ENCODE data around the gene HAUS1. TPM values are rescaled to one million over a fixed set of nuclear protein-coding genes. Genes with fewer than 3 reads are reported as not detected.
"Not testable (repeated sequence)": the region's sequence is repeated elsewhere in the genome, so short reads cannot be mapped to it uniquely, and the experiment has no call there.

Gene HAUS1
- total RNA-seq, 2 donors from 2014 or later, result 16.2 TPM

DNA sequence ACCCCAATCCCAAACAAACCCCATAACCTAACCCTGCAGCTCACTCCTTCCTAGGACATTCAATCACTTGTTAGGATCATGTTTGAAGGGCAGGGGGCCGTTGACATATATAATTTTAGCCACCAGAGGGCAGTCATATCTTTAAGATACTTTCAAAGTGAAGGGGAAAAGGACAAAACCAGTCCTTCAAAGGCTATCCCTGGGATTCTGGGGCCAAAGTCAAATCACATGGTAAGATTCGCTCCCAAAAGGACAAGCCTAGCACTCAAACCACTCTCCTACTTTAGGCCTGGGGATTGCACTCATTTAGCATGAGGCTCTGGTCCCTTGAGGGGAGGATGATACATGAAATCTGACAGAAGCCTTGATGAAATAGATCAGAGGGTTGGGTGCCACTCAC is 44.6 kb downstream of the HAUS1 start:
- DNase-seq (peak in 1 of 2 donors; percentile 24), ATAC-seq (peak; percentile 56)
- intact Hi-C loops (cut with DNase I, micrococcal nuclease), result loop anchor here in 1 of 2 donors (5.0 kb wide), 1 partner anchor 508 kb away; the partner anchor contains the start of gene LOXHD1

DNA sequence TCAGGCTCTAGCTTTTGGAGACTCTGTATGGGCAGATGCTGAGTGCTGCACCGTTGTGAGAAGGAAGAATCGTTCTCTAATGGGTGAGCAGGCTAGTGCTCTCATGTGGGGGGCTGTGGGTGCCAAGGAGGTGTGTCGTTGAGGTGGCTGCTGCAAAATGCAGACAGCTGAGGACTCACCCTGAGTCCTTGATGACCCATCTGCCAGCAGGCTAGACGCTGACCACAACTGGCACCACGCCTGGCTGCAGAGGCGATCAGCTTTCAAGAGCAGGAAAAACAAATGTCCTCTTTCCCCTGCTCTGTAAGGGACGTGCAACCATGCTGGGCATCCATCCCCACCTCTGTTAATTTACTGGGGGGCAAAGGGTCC is 48.2 kb downstream of the HAUS1 start:
- intact Hi-C loops (cut with DNase I, micrococcal nuclease), result no loop called here
- ATAC-seq (no peak), DNase-seq (no peak)

DNA sequence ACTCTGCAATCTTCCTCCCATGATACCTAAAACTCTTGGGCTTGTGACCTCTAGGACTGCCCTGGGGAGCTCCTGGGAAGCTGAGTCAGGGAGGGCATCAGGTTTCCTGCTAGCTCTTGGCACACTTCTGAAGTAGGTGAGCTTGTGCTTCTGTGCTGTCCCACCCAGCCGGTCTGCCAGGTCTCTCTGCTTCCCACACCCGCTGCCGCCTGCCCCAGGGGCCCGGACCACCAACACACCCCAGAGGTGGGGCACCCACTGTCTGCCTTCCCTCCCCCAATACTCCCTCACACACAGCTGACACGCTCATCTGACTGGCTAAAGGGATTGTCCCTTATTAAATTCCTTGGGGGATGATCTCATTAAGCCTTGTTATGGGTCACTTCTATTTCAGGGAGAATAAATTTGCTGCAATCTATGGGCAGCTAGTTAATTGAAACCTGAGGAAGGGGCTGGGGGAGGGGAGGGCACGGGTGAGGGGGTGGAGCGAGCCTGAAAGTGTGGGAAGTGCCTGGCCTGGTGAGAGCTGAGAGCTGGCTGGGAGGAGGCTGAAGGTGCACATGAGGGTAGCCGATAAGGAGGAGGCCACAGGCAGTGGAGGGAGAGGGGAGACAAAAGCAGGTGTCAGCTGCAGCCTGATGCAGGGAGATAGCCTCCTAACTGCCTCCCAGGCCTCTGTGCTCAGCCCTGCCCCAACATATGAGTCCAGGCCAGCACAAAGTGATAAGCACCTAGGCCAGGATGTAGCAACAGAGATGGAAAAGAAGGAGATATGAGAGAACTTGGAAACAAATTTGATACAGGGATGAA is 48.8 kb downstream of the HAUS1 start:
- intact Hi-C loops (cut with DNase I, micrococcal nuclease), result no loop called here
- DNase-seq (no peak), ATAC-seq (no peak)

DNA sequence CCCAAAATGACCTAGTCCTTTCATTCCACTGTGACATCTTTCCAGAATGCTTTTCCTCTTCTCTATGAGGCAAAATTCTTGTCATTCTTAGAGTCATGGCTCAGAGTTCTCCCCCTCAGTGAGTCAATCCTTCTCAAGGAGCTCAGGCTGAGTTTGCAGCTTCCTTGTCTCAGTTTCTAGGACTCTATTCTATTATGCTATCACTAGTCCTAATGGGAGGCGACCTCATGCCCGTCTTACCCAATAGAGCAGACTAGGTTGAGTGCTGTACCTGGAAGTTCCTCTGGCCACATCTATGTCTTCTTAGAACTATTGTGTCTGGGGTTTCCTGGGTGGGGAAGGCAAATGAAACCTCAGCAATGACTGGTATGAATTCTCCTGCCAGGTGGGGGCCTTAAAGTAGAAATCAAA is 51.5 kb downstream of the HAUS1 start:
- no peak for DNase-seq
- ATAC-seq, result no peak
- intact Hi-C loops (cut with DNase I, micrococcal nuclease), result no loop called here

DNA sequence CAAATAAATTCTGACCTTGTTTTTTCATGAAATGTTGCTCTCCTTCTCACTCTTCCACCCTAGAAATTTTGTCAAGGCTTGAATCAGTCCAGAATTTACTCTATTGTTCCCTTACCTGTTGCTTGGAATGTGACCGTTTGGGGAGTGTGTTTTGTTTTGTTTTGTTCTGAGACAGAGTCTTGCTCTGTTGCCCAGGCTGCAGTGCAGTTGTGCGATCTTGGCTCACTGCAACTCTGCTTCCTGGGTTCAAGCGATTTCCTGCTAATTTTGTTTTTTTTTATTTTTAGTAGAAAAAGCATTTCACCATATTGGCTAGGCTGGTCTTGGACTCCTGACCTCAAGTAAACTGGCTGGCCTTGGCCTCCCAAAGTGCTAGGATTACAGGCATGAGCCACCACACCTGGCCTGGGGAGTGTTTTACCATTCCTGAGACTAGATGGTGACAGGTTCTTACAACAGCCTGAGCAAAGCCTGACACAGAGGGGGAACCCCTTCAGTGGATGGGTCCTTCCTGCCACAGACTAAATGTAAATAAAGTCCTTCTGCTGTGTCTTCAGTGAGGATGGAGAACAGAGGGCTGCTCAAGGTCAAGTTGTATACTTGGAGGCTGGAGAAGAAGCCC is 52.0 kb downstream of the HAUS1 start:
- intact Hi-C loops (cut with DNase I, micrococcal nuclease), result no loop called here
- DNase-seq (no peak), ATAC-seq (no peak)

DNA sequence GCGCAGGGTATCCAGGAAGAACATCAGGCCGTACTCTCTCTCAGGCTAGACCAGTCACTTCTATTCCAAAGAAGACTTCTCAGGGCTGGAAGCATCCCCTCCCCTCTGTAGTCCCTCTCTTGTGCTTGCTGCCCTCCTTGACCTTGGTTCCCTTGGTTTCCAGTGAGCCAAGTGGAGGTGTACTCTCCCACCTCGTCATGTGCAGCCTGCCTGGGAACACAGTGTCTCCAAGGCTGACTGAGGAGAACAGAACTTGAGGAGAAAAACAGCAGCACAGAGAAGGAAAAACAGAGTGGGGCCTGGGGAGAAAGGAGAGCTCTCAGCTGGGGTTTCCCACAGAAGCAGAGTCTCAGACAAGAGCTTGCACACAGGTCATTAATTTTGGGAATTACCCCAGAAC is 52.7 kb downstream of the HAUS1 start:
- intact Hi-C loops (cut with DNase I, micrococcal nuclease), result no loop called here
- ATAC-seq, result no peak
- no peak for DNase-seq

DNA sequence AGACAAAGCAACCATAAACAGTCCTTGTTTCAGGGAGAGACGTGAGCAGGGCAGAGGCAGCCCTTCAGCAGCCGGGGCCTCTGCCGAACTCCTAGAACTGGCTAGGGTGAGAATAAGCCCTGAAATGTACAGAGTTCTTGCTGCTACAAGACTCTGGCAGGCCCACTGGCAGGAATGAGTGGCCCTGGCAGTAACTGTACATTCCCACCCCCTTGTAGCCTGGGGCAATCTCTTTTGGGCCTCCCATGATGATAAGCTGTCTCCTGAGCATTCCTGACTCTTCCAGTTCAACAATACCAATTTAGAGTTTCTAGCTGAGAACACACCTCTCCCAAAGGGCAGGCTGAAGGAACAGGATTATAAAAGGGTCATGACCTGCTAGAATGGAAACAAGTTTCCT is 54.3 kb downstream of the HAUS1 start:
- no peak for ATAC-seq
- DNase-seq, result no peak
- intact Hi-C loops (cut with DNase I, micrococcal nuclease), result no loop called here

DNA sequence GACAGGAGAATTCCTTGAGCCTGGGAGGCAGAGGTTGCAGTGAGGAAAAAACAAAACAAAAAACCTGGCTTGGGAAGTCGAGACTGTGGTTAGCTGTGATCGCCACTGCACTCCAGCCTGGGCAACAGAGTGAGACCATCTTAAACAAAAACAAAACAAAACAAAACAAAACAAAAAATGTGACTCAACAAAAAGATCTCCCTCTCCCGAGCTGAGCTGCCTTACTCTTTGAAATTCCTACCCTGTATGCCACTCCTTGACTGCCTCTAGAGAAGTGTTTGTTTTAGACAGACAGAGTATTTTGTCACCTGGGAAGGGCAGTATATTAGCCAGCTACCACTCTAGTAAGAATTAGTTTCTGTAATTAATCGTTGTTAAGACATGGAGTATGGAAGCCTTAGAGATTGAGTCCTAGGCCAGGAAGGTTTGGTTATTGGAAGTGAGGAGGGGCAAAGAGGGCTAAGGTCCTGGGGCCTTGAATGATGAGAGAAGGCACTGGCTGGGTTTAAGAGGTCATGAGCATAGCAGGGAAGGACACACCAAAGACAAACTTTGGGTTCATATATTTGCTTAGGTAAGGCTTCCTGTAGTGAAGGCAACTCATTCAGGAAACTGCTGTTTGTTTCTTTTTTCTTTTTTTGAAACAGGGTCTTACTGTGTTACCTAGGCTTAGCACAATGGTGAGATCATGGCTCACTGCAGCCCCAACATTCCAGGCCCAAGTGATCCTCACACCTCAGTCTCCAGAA is 56.0 kb downstream of the HAUS1 start:
- ATAC-seq (peak; percentile 52), DNase-seq (no peak)
- intact Hi-C loops (cut with DNase I, micrococcal nuclease), result no loop called here

DNA sequence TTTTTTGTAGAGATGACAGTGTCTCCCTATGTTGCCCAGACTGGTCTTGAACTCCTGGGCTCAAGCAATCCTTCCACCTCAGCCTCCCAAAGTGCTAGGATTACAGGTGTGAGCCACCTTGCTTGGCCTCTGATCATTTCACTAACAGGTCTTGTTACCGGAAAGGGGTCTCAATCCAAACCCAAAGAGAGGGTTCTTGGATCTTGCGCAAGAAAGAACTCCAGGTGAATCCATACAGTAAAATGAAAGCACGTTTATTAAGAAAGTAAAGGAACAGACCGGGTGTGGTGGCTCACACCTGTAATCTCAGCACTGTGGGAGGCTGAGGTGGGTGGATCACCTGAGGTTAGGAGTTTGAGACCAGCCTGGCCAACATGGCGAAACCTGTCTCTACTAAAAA is 56.7 kb downstream of the HAUS1 start:
- intact Hi-C loops (cut with DNase I, micrococcal nuclease); DNase-seq; ATAC-seq: not testable (repeated sequence)

DNA sequence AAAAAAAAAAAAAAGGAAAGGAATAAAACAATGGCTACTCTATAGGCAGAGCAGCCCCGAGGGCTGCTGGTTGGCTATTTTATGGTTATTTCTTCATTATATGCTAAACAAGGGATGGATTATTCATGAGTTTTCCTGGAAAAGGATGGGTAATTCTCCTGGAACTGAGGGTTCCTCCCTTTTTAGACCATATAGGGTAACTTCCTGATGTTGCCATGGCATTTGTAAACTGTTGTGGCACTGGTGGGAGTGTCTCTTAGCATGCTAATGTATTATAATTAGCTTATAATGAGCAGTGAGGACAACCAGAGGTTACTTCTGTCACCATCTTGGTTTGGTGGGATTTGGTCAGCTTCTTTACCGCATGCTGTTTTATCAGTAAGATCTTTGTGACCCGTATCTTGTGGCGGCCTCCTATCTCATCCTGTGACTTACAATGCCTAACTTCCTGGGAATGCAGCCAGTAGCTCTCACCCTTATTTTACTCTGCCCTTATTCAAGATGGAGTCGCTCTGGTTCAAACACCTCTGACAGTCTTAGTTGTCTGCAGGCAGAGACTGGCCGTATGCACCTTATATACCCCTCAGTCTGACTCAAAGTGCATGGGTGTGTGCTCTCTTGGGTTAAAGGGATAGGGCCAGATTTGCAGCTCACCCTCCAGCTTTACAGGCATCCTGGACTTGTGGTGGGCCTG is 57.7 kb downstream of the HAUS1 start:
- no peak for DNase-seq
- no peak for ATAC-seq
- intact Hi-C loops (cut with DNase I, micrococcal nuclease), result no loop called here

DNA sequence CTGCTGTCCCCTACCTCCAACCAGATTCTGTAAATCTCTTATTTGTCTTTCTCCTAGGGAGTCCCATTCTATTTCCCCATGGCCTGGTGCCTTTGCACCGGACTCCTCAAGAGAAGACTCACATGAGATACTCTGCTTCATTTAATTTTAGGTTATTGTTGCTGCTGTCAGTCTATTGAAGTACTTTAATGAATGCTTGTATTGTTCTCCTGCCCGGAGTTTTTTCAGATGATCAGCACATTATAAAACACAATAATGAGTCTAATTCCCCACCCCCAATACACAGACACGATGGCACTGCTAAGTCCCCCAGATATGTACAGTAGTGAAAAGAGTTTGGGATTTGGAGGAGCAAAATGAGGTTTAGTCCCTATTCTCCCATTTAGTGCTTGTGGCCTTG is 58.9 kb downstream of the HAUS1 start:
- intact Hi-C loops (cut with DNase I, micrococcal nuclease), result no loop called here

DNA sequence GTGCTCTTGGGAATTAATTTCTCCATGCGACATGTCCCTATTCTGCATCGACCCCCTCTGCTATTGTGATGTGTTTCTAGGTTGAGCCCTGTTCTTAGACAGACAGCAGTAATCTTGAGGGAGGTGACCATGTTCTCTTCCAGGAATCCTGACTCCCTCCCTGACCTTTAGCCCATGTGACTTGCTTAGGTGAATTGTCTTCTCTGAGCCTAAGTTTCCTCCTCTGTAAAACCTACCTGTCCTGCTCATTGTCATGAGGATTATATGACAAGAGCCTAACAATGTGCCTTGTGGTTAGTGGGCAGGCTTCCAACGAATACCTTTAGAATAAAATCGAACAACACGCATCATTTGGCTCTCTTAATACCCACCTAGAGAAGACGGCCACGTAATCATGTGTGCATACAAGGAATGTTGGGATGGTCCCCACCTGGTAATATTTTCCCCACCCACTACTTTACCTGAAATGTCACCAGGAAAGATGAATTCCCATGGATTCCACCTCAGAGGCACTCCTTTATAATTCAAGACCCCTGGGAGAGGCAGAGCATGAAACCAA is 59.8 kb downstream of the HAUS1 start:
- DNase-seq (no peak), ATAC-seq (no peak)
- intact Hi-C loops (cut with DNase I, micrococcal nuclease), result no loop called here

More for the DNA sequence above, 58.9 kb downstream of the HAUS1 start:
- DNase-seq, result no peak
- no peak for ATAC-seq

DNA sequence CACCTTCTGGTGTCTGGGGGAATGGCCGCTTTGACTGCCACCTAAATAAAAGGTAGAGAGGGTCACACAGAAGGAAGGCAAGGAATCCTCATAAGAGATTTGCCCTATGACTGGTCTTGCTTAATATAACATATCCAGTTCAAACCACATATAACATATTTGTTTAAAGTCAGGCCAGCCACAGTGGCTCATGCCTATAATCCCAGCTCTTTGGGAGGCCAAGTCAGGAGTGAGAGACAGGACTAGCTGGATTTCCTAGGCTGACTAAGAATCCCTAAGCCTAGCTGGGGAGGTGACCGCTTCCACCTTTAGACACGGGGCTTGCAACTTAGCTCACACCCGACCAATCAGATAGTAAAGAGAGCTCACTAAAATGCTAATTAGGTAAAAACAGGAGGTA is 60.3 kb downstream of the HAUS1 start:
- intact Hi-C loops (cut with DNase I, micrococcal nuclease); ATAC-seq; DNase-seq: not testable (repeated sequence)

DNA sequence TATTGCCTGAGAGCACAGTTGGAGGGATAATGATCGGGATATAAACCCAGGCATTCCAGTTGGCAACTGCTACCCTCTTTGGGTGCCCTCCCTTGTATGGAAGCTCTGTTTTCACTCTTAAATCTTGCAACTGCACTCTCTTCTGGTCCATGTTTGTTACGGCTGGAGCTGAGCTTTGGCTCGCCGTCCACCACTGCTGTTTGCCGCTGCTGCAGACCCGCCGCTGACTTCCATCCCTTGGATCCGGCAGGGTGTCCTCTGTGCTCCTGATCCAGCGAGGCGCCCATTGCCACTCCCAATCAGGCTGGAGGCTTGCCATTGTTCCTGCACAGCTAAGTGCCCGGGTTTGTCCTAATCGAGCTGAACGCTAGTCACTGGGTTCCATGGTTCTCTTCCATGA is 60.7 kb downstream of the HAUS1 start:
- ATAC-seq (no peak), DNase-seq (no peak)
- intact Hi-C loops (cut with DNase I, micrococcal nuclease), result no loop called here

DNA sequence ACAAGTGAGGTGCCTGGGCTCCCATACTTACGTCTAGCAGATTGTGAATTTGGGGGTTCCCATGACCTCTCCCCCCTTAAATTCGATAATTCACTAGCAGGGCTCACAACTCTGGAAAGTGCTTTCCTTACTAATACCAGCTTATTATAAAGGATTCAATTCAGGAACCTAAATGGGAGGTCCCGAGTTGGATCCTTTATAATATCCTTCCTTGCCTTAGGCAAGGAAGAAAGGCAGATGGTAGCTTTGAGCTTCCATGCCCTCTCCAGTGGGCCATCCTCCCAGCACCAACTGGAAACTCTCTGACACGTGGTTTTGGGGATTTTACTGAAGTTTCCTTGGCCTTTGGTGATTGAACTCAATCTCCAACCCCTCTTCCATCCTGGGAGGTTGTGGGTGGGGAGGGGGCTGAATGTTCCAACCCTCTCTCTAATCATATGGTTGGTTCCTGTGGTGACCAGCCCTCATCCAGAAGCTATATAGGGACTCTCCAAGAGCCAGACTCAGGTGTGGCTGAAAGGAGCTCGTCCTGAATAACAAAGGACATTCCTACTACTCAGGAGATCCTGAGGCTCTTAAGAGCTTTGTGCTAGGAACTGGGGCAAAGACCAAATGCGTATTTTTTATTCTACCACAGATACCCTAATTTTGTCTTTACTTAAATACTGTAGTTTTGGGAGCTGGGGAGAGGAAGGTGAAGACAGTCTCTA is 62.2 kb downstream of the HAUS1 start:
- ATAC-seq (no peak), DNase-seq (no peak)
- intact Hi-C loops (cut with DNase I, micrococcal nuclease), result no loop called here

DNA sequence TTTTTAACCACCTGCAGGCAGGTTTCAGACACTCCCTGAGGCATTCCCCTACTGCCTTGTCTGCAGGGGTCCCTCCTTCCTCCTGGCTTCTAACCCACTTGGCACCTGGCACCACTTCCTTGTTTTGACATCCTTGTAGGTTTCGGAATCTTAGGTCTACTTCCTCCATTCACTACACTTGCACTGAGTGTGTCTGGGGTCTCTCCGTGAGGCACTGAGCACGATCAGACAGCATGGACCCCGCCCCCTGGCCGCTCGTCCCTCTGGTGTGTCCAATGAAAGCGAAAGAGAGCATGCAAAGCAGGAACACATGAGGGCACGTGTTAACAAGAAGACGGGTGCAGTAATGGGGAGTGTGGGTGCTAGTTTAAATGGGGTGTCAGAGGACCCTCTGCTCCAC is 63.8 kb downstream of the HAUS1 start:
- intact Hi-C loops (cut with DNase I, micrococcal nuclease), result no loop called here
- peak; percentile 64 to 68 for DNase-seq
- peak; percentile 88 for ATAC-seq

DNA sequence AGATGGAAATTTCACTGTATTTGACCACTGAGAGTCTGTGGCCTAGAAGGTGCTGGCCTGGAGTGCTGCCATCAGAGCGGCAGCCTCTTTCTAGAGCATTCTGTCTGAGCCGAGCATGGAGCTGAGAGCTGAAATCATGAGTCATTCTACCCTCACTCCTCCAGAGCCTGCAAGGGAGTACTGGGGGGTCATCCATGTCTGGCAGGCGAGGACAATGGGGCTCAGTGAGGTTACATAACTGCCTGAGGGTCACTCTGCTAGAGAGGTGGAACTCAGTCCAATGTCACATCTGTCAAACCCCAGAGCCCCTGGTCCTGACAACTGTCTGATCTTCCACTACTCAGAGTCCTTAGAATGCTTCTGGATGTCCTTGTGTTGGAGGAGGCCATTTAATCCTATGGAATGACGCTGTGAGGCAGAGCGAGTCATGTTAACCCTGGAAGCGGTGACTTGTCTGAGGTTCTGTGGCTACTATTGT is 65.3 kb downstream of the HAUS1 start:
- intact Hi-C loops (cut with DNase I, micrococcal nuclease), result no loop called here

DNA sequence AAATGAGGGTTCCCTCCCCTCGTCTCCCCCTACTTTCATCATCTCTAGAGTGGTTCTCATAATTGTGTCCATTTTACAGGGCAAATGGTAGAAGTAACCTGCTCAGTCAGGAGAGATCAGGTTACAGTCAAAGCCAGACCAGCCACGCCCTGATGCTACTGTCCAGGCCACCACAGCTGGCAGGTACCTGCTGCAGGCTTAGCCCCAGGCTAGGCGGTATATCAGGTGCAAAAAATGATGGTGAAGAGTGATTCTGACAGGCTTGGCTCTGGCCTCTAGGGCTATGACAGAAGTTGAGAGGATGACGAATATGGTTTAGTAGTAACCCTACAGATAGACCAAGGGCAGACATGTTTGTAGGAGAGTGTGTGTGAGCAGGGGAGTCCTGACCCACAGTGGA is 67.1 kb downstream of the HAUS1 start:
- ATAC-seq, result no peak
- intact Hi-C loops (cut with DNase I, micrococcal nuclease), result loop anchor here in 1 of 2 donors (5.0 kb wide), 1 partner anchor 311 kb away; no protein-coding TSS in a partner anchor

More for the DNA sequence above, 65.3 kb downstream of the HAUS1 start:
- no peak for DNase-seq
- ATAC-seq, result no peak

More for the DNA sequence above, 67.1 kb downstream of the HAUS1 start:
- no peak for DNase-seq
